SK-N-MC (cell line): ENCODE measurements around the gene CALY.

Experiments used
- EZH2 ChIP-seq: fragments of 200-600 bp; sonication (generic); IDR thresholded peaks from one replicate; pipeline ENCODE4 v1.6.1; 2017; ENCODE audit warnings: antibody characterized with exemption
- POLR2AphosphoS5 ChIP-seq: IDR thresholded peaks from 2 replicates; pipeline ENCODE4 v1.6.1; 2012; ENCODE audit warnings: mild to moderate bottlenecking, low read depth, low read length, borderline replicate concordance

DNA sequence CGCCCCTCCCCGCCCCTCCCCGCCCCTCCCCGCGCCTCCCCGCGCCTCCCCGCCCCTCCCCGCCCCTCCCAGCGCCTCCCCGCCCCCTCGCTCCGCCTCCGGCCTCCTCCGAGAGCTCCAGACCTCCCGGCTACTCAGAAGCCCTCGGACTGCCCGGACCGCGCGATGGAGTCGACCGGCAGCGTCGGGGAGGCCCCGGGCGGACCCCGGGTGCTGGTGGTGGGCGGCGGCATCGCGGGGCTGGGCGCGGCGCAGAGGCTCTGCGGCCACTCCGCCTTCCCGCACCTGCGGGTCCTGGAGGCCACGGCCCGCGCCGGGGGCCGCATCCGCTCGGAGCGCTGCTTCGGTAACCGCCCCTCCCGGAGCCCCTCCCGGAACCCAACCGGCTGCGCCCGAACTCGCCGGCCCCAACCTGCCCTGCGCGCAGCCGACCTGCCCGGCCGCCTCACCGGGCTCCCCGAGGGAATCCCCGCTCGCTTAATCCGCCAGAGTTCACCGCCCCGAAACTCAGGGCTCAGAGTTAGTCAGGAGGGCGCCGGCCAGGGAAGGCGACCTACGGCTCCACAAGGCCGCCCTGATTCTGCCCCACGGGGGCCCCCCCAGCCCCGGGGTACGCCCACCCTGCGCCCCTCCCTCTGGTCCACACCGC, 42.6 kb upstream of the CALY start, which contains the start of gene PAOX:
- TF ChIP-seq POLR2AphosphoS5 (no peak), EZH2 (no peak)
